Measurements from ENCODE around the gene NSD1. TPM values are rescaled to one million over a fixed set of nuclear protein-coding genes. Genes with fewer than 3 reads are reported as not detected.

NSD1 gene
- total RNA-seq, 4 donors from 2014 or later: 61.9 to 114 (median 73.9) TPM

- H3K27ac ChIP-seq: no peak overlapping the region
- H3K36me3 ChIP-seq: no peaks in the 10 kb centered on the region
- TF ChIP-seq POLR2A (IDR thresholded peaks at IDR 0.05): no peak
- no peak for TF ChIP-seq CTCF (IDR thresholded peaks at IDR 0.05)
- no peak for DNase-seq
- H3K4me3 ChIP-seq (replicated peaks in 1 of 3): no peak overlapping the region
- intact Hi-C loops (cut with DNase I): no loop called here
- WGBS, 2 donors: 63 to 68% methylated on average over 3 of the region's 3 CpGs
- H3K9me3 ChIP-seq: no peaks in the 10 kb centered on the region
- peaks cover 31 to 42% of the 10 kb centered on the region in 2 donors for H3K4me1 ChIP-seq
- no peaks in the 10 kb centered on the region for H3K27me3 ChIP-seq
Observed at GRCh38 chr5:177183766-177184360, 50.3 kb downstream of the NSD1 start.

GRCh38 chr5:177185993-177186392 lies 52.4 kb downstream of the NSD1 start:
- Histone ChIP-seq H3K4me1 (peaks cover 20 to 47% of the 10 kb centered on the region in 2 donors), H3K9me3 (no peaks in the 10 kb centered on the region), H3K27ac (peak overlapping the region; percentile 35 to 51 (median 43)), H3K36me3 (no peaks in the 10 kb centered on the region), H3K27me3 (no peaks in the 10 kb centered on the region), H3K4me3 (replicated peaks in 1 of 3) (no peak overlapping the region)
- no peak for DNase-seq
- WGBS, 2 donors: 79 to 80% methylated on average over 2 of the region's 2 CpGs
- intact Hi-C loops (cut with DNase I): no loop called here
- TF ChIP-seq CTCF (IDR thresholded peaks at IDR 0.05) (no peak), POLR2A (IDR thresholded peaks at IDR 0.05) (no peak)

GRCh38 chr5:177186645-177187044 lies 53.1 kb downstream of the NSD1 start:
- H3K36me3 ChIP-seq: no peaks in the 10 kb centered on the region
- H3K4me3 ChIP-seq (replicated peaks in 1 of 3): no peak overlapping the region
- peaks cover 20 to 47% of the 10 kb centered on the region in 2 donors for H3K4me1 ChIP-seq
- peak; percentile 58 to 65 for DNase-seq
- peak overlapping the region; percentile 35 to 51 (median 43) for H3K27ac ChIP-seq
- no peaks in the 10 kb centered on the region for H3K9me3 ChIP-seq
- WGBS, 2 donors: 54 to 70% methylated on average over 6 of the region's 6 CpGs
- H3K27me3 ChIP-seq: no peaks in the 10 kb centered on the region
- TF ChIP-seq CTCF (IDR thresholded peaks at IDR 0.05) (no peak), POLR2A (IDR thresholded peaks at IDR 0.05) (no peak)
- intact Hi-C loops (cut with DNase I): no loop called here

GRCh38 chr5:177188775-177189174 lies 55.2 kb downstream of the NSD1 start:
- intact Hi-C loops (cut with DNase I): no loop called here
- H3K4me1 ChIP-seq: peaks cover 20 to 41% of the 10 kb centered on the region in 2 donors
- no peak for TF ChIP-seq CTCF (IDR thresholded peaks at IDR 0.05)
- no peak for TF ChIP-seq POLR2A (IDR thresholded peaks at IDR 0.05)

GRCh38 chr5:177189416-177189815 lies 55.8 kb downstream of the NSD1 start:
- Histone ChIP-seq H3K9me3 (no peaks in the 10 kb centered on the region), H3K4me3 (replicated peaks in 1 of 3) (no peak overlapping the region), H3K27me3 (no peaks in the 10 kb centered on the region), H3K27ac (peak overlapping the region in 1 of 3 donors; percentile 26), H3K36me3 (peaks cover 5 to 8% of the 10 kb centered on the region in 2 donors), H3K4me1 (peaks cover 20 to 46% of the 10 kb centered on the region in 2 donors)
- TF ChIP-seq CTCF (IDR thresholded peaks at IDR 0.05): no peak
- no peak for TF ChIP-seq POLR2A (IDR thresholded peaks at IDR 0.05)
- no peak for DNase-seq
- intact Hi-C loops (cut with DNase I): no loop called here

More at GRCh38 chr5:177188775-177189174, 55.2 kb downstream of the NSD1 start:
- Histone ChIP-seq H3K27me3 (no peaks in the 10 kb centered on the region), H3K9me3 (no peaks in the 10 kb centered on the region), H3K27ac (peak overlapping the region in 2 of 3 donors; percentile 11 to 26), H3K36me3 (peaks cover 5 to 7% of the 10 kb centered on the region in 2 donors), H3K4me3 (replicated peaks in 1 of 3) (no peak overlapping the region)
- WGBS, 2 donors: 65 to 71% methylated on average over 3 of the region's 3 CpGs
- peak; percentile 30 to 32 for DNase-seq

All from thyroid gland (tissue), 4 donors.